ENCODE results near the gene PGLYRP1. TPM values are rescaled to one million over a fixed set of nuclear protein-coding genes. Genes with fewer than 3 reads are reported as not detected.

Gene PGLYRP1
- total and polyA plus RNA-seq, 2 of the 13 experiments (the other 11 are each of a cell fraction or from before 2014, with no cell fraction given) = not detected

- Histone ChIP-seq H3K4me3 (replicated peaks in 1 of 3; ENCODE audit: insufficient read depth in 1 of 3, low read depth in 2 of 3, low read length in 3 of 3) (no peak overlapping the region), H3K27ac (ENCODE audit: extremely low read length, insufficient read depth, low read length) (no peak overlapping the region), H3K9ac (ENCODE audit: insufficient read depth, low read depth, low read length) (no peak overlapping the region), H3K9me3 (ENCODE audit: low read length) (no peaks in the 10 kb centered on the region), H3K27me3 (ENCODE audit: control insufficient read depth in 1 of 2, insufficient read depth in 2 of 2, low read length in 2 of 2) (peaks cover 0 to 45% of the 10 kb centered on the region in 2 experiments), H3K4me1 (ENCODE audit: insufficient read depth, low read length) (no peaks in the 10 kb centered on the region), H4K20me1 (ENCODE audit: insufficient read depth, low read length) (no peaks in the 10 kb centered on the region), H2AFZ (ENCODE audit: low read length) (no peak overlapping the region), H3K4me2 (ENCODE audit: low read depth, low read length) (no peak overlapping the region), H3K36me3 (replicated peaks in 1 of 2; ENCODE audit: control insufficient read depth in 1 of 2, insufficient read depth in 2 of 2, low read length in 2 of 2) (no peaks in the 10 kb centered on the region), H3K79me2 (ENCODE audit: insufficient read depth, low read length) (no peaks in the 10 kb centered on the region)
- CTCF ChIA-PET (ENCODE audit: low intra/inter-chr PET ratio, low total read pairs) = no interaction called here
- TF ChIP-seq FOXO4 (CRISPR knock-in tag; conservative IDR thresholded peaks at IDR 0.05) = no peak
- TF ChIP-seq, protein P1, sequence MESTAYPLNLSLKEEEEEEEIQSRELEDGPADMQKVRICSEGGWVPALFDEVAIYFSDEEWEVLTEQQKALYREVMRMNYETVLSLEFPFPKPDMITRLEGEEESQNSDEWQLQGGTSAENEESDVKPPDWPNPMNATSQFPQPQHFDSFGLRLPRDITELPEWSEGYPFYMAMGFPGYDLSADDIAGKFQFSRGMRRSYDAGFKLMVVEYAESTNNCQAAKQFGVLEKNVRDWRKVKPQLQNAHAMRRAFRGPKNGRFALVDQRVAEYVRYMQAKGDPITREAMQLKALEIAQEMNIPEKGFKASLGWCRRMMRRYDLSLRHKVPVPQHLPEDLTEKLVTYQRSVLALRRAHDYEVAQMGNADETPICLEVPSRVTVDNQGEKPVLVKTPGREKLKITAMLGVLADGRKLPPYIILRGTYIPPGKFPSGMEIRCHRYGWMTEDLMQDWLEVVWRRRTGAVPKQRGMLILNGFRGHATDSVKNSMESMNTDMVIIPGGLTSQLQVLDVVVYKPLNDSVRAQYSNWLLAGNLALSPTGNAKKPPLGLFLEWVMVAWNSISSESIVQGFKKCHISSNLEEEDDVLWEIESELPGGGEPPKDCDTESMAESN (CRISPR knock-in tag; conservative IDR thresholded peaks at IDR 0.05) = no peak
- no peak for TF ChIP-seq REPIN1 (CRISPR knock-in tag; IDR thresholded peaks at IDR 0.05; ENCODE audit: borderline replicate concordance, low read depth)
- no peak for TF ChIP-seq LRRFIP1 (CRISPR knock-in tag; conservative IDR thresholded peaks at IDR 0.05)
- no peak for ATAC-seq
- no peak for DNase-seq (ENCODE audit: low spot score)
- FAIRE-seq = no peak
- BruUV-seq (replicated peaks) = no TSS peak
- intact Hi-C loops (cut with micrococcal nuclease; ENCODE audit: unreplicated experiment) = no loop called here
- POLR2A ChIA-PET = no interaction called here
- 2% methylated on average over 9 of the region's 11 CpGs for WGBS (ENCODE audit: low lambda C conversion rate)
- in situ Hi-C loops (cut with HindIII; ENCODE audit: extremely low pct_ligation_motif_present, low pct_unique_long_range_greater_than_20kb) = no loop called here
Measured at GRCh38 chr19:45971260-45971902, 51.5 kb downstream of the PGLYRP1 start.

All from HepG2 (cell line).